Measurements from ENCODE around the gene OSGEP.

GRCh38 chr14:20470603-20470901 lies 15.9 kb upstream of the OSGEP start:
- no peak for TF ChIP-seq CTCF (conservative IDR thresholded peaks at IDR 0.05; ENCODE audit: low read depth in 2 of 2)
- no peak for TF ChIP-seq ETS1 (IDR thresholded peaks at IDR 0.05)
- no peak for TF ChIP-seq EZH2 (IDR thresholded peaks at IDR 0.05; ENCODE audit: low read depth, unreplicated experiment)
- no peak for TF ChIP-seq POLR2AphosphoS5 (IDR thresholded peaks at IDR 0.05; ENCODE audit: low read depth)
- TF ChIP-seq REST (IDR thresholded peaks at IDR 0.05; ENCODE audit: unreplicated experiment): no peak
- no peak for TF ChIP-seq ZNF114 (CRISPR knock-in tag; IDR thresholded peaks at IDR 0.05)
- TF ChIP-seq CREB1 (CRISPR knock-in tag; IDR thresholded peaks at IDR 0.05; ENCODE audit: low read depth): no peak
- TF ChIP-seq NANOG (IDR thresholded peaks at IDR 0.05; ENCODE audit: borderline replicate concordance): no peak
- no peak for TF ChIP-seq STAT1 (IDR thresholded peaks at IDR 0.05; ENCODE audit: unreplicated experiment)
- no peak for TF ChIP-seq EZH2phosphoT487 (IDR thresholded peaks at IDR 0.05; ENCODE audit: unreplicated experiment)
- no peak for TF ChIP-seq JUNB (IDR thresholded peaks at IDR 0.05; ENCODE audit: unreplicated experiment)

All from GM23338 (cell line).